ENCODE measurements around the gene CEP152.

DNA sequence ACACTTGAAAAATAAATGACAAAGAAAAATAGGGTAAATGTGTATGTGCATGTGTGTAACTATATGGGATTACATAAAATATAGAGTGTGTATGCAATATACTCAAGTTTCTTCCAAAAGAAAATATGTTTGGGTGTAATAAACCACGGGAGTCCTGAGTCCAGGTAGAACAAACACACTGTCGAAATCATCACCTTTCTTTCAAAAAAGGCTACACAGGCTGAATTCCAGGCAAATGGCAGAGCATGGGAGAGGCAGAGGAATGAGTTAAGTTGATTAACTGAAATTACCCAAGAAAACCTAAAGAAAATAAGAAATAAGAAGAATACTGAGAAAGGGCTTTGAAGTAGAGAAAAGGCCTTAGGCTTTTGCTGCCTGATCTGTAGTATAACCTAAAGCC, 26.1 kb downstream of the CEP152 start:
- TF ChIP-seq, protein P1, sequence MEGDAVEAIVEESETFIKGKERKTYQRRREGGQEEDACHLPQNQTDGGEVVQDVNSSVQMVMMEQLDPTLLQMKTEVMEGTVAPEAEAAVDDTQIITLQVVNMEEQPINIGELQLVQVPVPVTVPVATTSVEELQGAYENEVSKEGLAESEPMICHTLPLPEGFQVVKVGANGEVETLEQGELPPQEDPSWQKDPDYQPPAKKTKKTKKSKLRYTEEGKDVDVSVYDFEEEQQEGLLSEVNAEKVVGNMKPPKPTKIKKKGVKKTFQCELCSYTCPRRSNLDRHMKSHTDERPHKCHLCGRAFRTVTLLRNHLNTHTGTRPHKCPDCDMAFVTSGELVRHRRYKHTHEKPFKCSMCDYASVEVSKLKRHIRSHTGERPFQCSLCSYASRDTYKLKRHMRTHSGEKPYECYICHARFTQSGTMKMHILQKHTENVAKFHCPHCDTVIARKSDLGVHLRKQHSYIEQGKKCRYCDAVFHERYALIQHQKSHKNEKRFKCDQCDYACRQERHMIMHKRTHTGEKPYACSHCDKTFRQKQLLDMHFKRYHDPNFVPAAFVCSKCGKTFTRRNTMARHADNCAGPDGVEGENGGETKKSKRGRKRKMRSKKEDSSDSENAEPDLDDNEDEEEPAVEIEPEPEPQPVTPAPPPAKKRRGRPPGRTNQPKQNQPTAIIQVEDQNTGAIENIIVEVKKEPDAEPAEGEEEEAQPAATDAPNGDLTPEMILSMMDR (IDR thresholded peaks at IDR 0.05; ENCODE audit: insufficient read depth, low read length, poor library complexity, severe bottlenecking): no peak
- TF ChIP-seq EZH2phosphoT487 (conservative IDR thresholded peaks at IDR 0.05; ENCODE audit: low read length): no peak

All from SU-DHL-6 (cell line).